Fibroblast of lung (primary cell): ENCODE measurements around the gene SPRR2A. TPM values are rescaled to one million over a fixed set of nuclear protein-coding genes. Genes with fewer than 3 reads are reported as not detected.

ENCODE experiments used
- DNase-seq, 2 donors: peaks; one replicate each; pipeline versions ENCODE4 v3.0.0 to v3.0.0-alpha.2; 2010; ENCODE audit warnings: low read depth in 2 of 2
- H2AFZ ChIP-seq: 2 replicates; pipeline ENCODE4 v1.5.1; 2012; ENCODE audit warnings: low read length, control low read depth, inconsistent platforms
- H3K27ac ChIP-seq: 2 replicates; pipeline ENCODE4 v1.5.1; 2011; ENCODE audit warnings: low read length, control low read depth; ENCODE audit not compliant: insufficient read depth
- H3K27me3 ChIP-seq: 2 replicates; pipeline ENCODE4 v1.5.1; 2011; ENCODE audit warnings: mild to moderate bottlenecking, low read length; ENCODE audit not compliant: control insufficient read depth, insufficient read depth
- H3K36me3 ChIP-seq: 2 replicates; pipeline ENCODE4 v1.5.1; 2011; ENCODE audit warnings: low read length; ENCODE audit not compliant: control insufficient read depth, insufficient read depth
- H3K4me1 ChIP-seq: 2 replicates; pipeline ENCODE4 v1.5.1; 2011; ENCODE audit warnings: low read length; ENCODE audit not compliant: control insufficient read depth, insufficient read depth; ENCODE audit errors: extremely low read depth
- H3K4me2 ChIP-seq: 2 replicates; pipeline ENCODE4 v1.5.1; 2011; ENCODE audit warnings: low read length, control low read depth; ENCODE audit not compliant: insufficient read depth; ENCODE audit errors: extremely low read depth
- H3K4me3 ChIP-seq, 4 experiments: fragments of 200-600 bp in 1 of 4; sonication (generic) in 1 of 4; replicated peaks in 1 of 4; 2 replicates each; pipeline ENCODE4 v1.5.1; 2011 to 2016; ENCODE audit warnings: low read length in 4 of 4, low read depth in 3 of 4, mild to moderate bottlenecking in 3 of 4, control low read depth in 2 of 4, inconsistent platforms in 1 of 4, mixed read lengths in 1 of 4; ENCODE audit not compliant: insufficient read depth in 1 of 4; ENCODE audit errors: control extremely low read depth in 1 of 4
- H3K79me2 ChIP-seq: 2 replicates; pipeline ENCODE4 v1.5.1; 2012; ENCODE audit warnings: mild to moderate bottlenecking, low read length, inconsistent platforms; ENCODE audit not compliant: control insufficient read depth, insufficient read depth
- H3K9ac ChIP-seq: 2 replicates; pipeline ENCODE4 v1.5.1; 2011; ENCODE audit warnings: mild to moderate bottlenecking, low read length, control low read depth; ENCODE audit not compliant: insufficient read depth
- H3K9me3 ChIP-seq: 2 replicates; pipeline ENCODE4 v1.5.1; 2012; ENCODE audit warnings: low read depth, low read length; ENCODE audit not compliant: control insufficient read depth, insufficient read depth
- H4K20me1 ChIP-seq: 2 replicates; pipeline ENCODE4 v1.5.1; 2011; ENCODE audit warnings: low read length; ENCODE audit not compliant: control insufficient read depth, insufficient read depth; ENCODE audit errors: extremely low read depth
- EZH2 ChIP-seq: IDR thresholded peaks from 2 replicates; pipeline ENCODE4 v1.5.1; 2012; ENCODE audit warnings: low read length, control low read depth, mild to moderate bottlenecking; ENCODE audit errors: missing control alignments
- polyA plus RNA-seq, 2 donors: library from polyadenylated mRNA; depleted of rRNA in 1 of 2; stranded (reverse) in 1 of 2; unstranded in 1 of 2; fragments of >200 nt; gene quantifications; 2 replicates each; pipeline ENCODE4 v1.2.1, GENCODE V29; 2011 to 2012; ENCODE audit warnings: missing spikeins in 1 of 2
- total RNA-seq: library from RNA; depleted of rRNA; stranded (reverse); fragments of >200 nt; gene quantifications from 2 replicates; pipeline ENCODE4 v1.2.1, GENCODE V29; 2014
- TF ChIP-seq, protein P1 (sequence below), 2 donors: IDR thresholded peaks in 1 of 2; conservative IDR thresholded peaks in 1 of 2; 1 replicate in 1 of 2; 2 replicates in 1 of 2; pipeline ENCODE4 v1.5.1; 2011 to 2012; ENCODE audit warnings: low read length in 2 of 2, control low read depth in 1 of 2, inconsistent platforms in 1 of 2, low read depth in 1 of 2, mild to moderate bottlenecking in 1 of 2

SPRR2A gene
- total and polyA plus RNA-seq, 2 donors (not counting 1 experiment from before 2014, with no cell fraction given) = not detected

DNA sequence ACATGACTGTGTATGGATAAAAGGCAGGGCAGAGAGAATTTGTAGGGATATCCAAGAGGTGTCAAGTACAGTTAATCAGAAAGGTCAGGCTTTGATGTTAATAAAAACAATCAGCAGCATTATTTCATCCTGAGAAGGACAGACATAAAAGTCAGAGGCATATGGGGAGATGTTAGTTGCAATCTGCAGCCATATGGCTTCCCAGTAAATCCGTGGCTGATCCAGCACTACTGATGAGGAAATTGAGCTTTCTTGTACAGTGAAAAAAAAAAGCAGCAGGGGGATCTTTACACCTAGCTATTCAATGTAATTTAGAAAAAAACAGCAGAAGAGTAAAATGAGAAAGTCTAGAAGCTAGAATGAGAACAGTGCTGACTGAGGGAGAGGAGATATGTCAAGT lies 28.5 kb downstream of the SPRR2A start:
- no peak for DNase-seq
- H3K4me2 ChIP-seq = no peak overlapping the region
- H3K36me3 ChIP-seq = no peaks in the 10 kb centered on the region
- no peak overlapping the region for H3K9ac ChIP-seq
- no peaks in the 10 kb centered on the region for H3K4me1 ChIP-seq
- H2AFZ ChIP-seq = no peak overlapping the region
- H3K27ac ChIP-seq = no peak overlapping the region
- H3K9me3 ChIP-seq = no peaks in the 10 kb centered on the region
- TF ChIP-seq EZH2 = no peak
- TF ChIP-seq, protein P1, sequence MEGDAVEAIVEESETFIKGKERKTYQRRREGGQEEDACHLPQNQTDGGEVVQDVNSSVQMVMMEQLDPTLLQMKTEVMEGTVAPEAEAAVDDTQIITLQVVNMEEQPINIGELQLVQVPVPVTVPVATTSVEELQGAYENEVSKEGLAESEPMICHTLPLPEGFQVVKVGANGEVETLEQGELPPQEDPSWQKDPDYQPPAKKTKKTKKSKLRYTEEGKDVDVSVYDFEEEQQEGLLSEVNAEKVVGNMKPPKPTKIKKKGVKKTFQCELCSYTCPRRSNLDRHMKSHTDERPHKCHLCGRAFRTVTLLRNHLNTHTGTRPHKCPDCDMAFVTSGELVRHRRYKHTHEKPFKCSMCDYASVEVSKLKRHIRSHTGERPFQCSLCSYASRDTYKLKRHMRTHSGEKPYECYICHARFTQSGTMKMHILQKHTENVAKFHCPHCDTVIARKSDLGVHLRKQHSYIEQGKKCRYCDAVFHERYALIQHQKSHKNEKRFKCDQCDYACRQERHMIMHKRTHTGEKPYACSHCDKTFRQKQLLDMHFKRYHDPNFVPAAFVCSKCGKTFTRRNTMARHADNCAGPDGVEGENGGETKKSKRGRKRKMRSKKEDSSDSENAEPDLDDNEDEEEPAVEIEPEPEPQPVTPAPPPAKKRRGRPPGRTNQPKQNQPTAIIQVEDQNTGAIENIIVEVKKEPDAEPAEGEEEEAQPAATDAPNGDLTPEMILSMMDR (conservative IDR thresholded peaks at IDR 0.05 in 1 of 2, IDR thresholded peaks at IDR 0.05 in 1 of 2; ENCODE audit: low read depth in 1 of 2, low read length in 2 of 2) = no peak
- no peaks in the 10 kb centered on the region for H3K27me3 ChIP-seq
- H4K20me1 ChIP-seq = no peaks in the 10 kb centered on the region
- no peak overlapping the region for H3K4me3 ChIP-seq
- H3K79me2 ChIP-seq = no peaks in the 10 kb centered on the region

DNA sequence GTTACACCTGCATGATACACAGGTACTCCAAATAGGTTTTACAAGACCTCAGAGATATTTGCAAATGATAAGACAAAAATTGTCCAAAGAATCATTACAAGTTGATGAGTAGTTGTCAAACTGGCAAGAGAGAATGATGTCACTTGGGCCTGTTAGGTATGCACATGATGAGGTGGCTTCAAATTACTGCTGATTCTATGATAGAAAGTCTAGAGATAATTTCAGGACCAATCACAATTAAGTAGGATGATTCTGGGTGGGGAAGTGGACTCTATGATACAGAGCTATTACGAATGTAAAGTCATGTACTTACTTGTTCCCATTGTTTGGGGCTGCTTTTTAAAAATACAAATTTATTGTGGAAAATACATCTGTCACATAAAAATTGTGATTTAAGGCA lies 31.5 kb downstream of the SPRR2A start:
- Histone ChIP-seq H3K9ac (no peak overlapping the region), H3K4me1 (no peaks in the 10 kb centered on the region), H3K36me3 (no peaks in the 10 kb centered on the region), H3K4me2 (no peak overlapping the region), H3K4me3 (no peak overlapping the region), H3K27me3 (no peaks in the 10 kb centered on the region), H2AFZ (no peak overlapping the region), H4K20me1 (no peaks in the 10 kb centered on the region), H3K79me2 (no peaks in the 10 kb centered on the region), H3K27ac (no peak overlapping the region), H3K9me3 (no peaks in the 10 kb centered on the region)
- TF ChIP-seq EZH2 = no peak
- TF ChIP-seq, protein P1 (conservative IDR thresholded peaks at IDR 0.05 in 1 of 2, IDR thresholded peaks at IDR 0.05 in 1 of 2; ENCODE audit: low read depth in 1 of 2, low read length in 2 of 2) = no peak
- no peak for DNase-seq

DNA sequence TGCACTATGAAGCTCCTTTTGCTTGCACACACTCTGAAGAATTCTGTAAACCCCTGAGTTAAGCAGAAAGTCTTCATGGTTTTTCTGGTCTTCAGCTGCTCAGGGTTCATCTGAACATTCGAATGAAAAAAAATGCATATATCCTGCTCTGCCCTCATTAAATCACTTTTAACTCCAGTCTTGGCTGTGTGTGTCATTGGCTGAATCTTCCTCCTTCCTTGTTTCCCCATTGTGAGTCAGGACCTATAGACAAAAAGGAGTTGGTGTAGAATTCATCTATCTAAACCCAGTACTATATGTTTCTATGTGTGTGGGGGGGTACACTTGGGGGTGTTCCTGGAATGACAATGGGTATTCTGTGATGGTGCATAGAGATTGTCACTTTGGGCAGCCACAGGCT lies 32.9 kb downstream of the SPRR2A start:
- Histone ChIP-seq H3K79me2 (no peaks in the 10 kb centered on the region), H3K9me3 (no peaks in the 10 kb centered on the region), H3K4me2 (no peak overlapping the region), H3K9ac (no peak overlapping the region), H3K27me3 (no peaks in the 10 kb centered on the region), H3K4me1 (no peaks in the 10 kb centered on the region), H2AFZ (no peak overlapping the region), H4K20me1 (no peaks in the 10 kb centered on the region), H3K27ac (no peak overlapping the region), H3K36me3 (no peaks in the 10 kb centered on the region), H3K4me3 (no peak overlapping the region)
- no peak for DNase-seq
- no peak for TF ChIP-seq EZH2
- TF ChIP-seq, protein P1 (conservative IDR thresholded peaks at IDR 0.05 in 1 of 2, IDR thresholded peaks at IDR 0.05 in 1 of 2; ENCODE audit: low read depth in 1 of 2, low read length in 2 of 2) = no peak
